ENCODE results near the gene LDHD. TPM values are rescaled to one million over a fixed set of nuclear protein-coding genes. Genes with fewer than 3 reads are reported as not detected.
A peak's percentile ranks its signal among the peaks of the same experiment; 100 is the strongest.

The LDHD gene
- total and polyA plus RNA-seq, 2 of the 13 experiments (the other 11 are each of a cell fraction or from before 2014, with no cell fraction given): 9.1 to 9.8 TPM

- no peak for TF ChIP-seq ZBTB40 (IDR thresholded peaks at IDR 0.05)
- peak; percentile 55; the same call in 1 of the 2 replicates for TF ChIP-seq ZBTB40 (CRISPR knock-in tag; IDR thresholded peaks at IDR 0.05)
- 0 out of 2 replicates have a peak, but pooled peaks have one; percentile 26 for TF ChIP-seq ZNF143 (CRISPR knock-in tag; IDR thresholded peaks at IDR 0.05)
- peak; percentile 68; the same call in 1 of the 2 replicates for TF ChIP-seq RNF2 (conservative IDR thresholded peaks at IDR 0.05; ENCODE audit: low read depth)
- no peak for TF ChIP-seq HNRNPH1 (optimal IDR thresholded peaks at IDR 0.05; ENCODE audit: low read depth, low read length)
- no peak for TF ChIP-seq SNAPC4 (CRISPR knock-in tag; IDR thresholded peaks at IDR 0.05)
- TF ChIP-seq ZNF441 (CRISPR knock-in tag; IDR thresholded peaks at IDR 0.05; ENCODE audit: borderline replicate concordance): no peak; the same call in 1 of the 2 replicates
- no peak for TF ChIP-seq AHDC1 (CRISPR knock-in tag; IDR thresholded peaks at IDR 0.05; ENCODE audit: borderline replicate concordance)
Observed at GRCh38 chr16:75116081-75116910, at the start of gene LDHD (continued).
